Central memory CD8-positive, alpha-beta T cell (primary cell): ENCODE results near the gene ERC2.

ENCODE experiments used
- ATAC-seq: fragments of 150-1000 bp; cut with Tn5 transposase; replicated peaks from 2 replicates; pipeline ENCODE4 v1.10.0; 2022; ENCODE audit warnings: mild to moderate bottlenecking, moderate FRiP score, moderate number of reproducible peaks; ENCODE audit not compliant: poor library complexity, severe bottlenecking; ENCODE audit errors: extremely low read depth
- DNase-seq, 2 donors: peaks; one replicate each; pipeline ENCODE4 v3.0.0; 2021; ENCODE audit warnings: low spot score in 2 of 2
- H3K27ac Mint-ChIP-seq: one replicate; pipeline ENCODE4 v1.8.0; 2022; ENCODE audit warnings: low read depth, mild to moderate bottlenecking, moderate library complexity, mixed read lengths
- H3K27me3 Mint-ChIP-seq: one replicate; pipeline ENCODE4 v1.8.0; 2022; ENCODE audit warnings: mixed read lengths
- H3K36me3 Mint-ChIP-seq: one replicate; pipeline ENCODE4 v1.8.0; 2022; ENCODE audit warnings: mild to moderate bottlenecking, moderate library complexity, mixed read lengths; ENCODE audit not compliant: insufficient read depth
- H3K4me1 Mint-ChIP-seq: one replicate; pipeline ENCODE4 v1.8.0; 2022; ENCODE audit warnings: mixed read lengths
- H3K4me3 Mint-ChIP-seq: one replicate; pipeline ENCODE4 v1.8.0; 2022; ENCODE audit warnings: mild to moderate bottlenecking, moderate library complexity, mixed read lengths
- H3K9me3 Mint-ChIP-seq: one replicate; pipeline ENCODE4 v1.8.0; 2022; ENCODE audit warnings: mixed read lengths

Gene ERC2

GRCh38 chr3:56422316-56422715 lies 46.0 kb downstream of the ERC2 start:
- H3K27me3 Mint-ChIP-seq, result peaks cover 51% of the 10 kb centered on the region
- no peaks in the 10 kb centered on the region for H3K9me3 Mint-ChIP-seq
- no peak overlapping the region for H3K27ac Mint-ChIP-seq
- H3K4me1 Mint-ChIP-seq, result peaks cover 7% of the 10 kb centered on the region
- no peak for ATAC-seq
- no peaks in the 10 kb centered on the region for H3K36me3 Mint-ChIP-seq
- H3K4me3 Mint-ChIP-seq, result no peak overlapping the region
- no peak for DNase-seq

- Mint-ChIP-seq H3K4me3 (no peak overlapping the region), H3K9me3 (peaks cover 5% of the 10 kb centered on the region), H3K36me3 (no peaks in the 10 kb centered on the region), H3K4me1 (peaks cover 7% of the 10 kb centered on the region), H3K27ac (no peak overlapping the region), H3K27me3 (peaks cover 49% of the 10 kb centered on the region)
- no peak for DNase-seq
- no peak for ATAC-seq
Measured at GRCh38 chr3:56421205-56421604, 47.1 kb downstream of the ERC2 start.

- H3K4me3 Mint-ChIP-seq, result no peak overlapping the region
- no peaks in the 10 kb centered on the region for H3K36me3 Mint-ChIP-seq
- DNase-seq, result no peak
- H3K27ac Mint-ChIP-seq, result no peak overlapping the region
- ATAC-seq, result no peak
- H3K4me1 Mint-ChIP-seq, result no peaks in the 10 kb centered on the region
- peaks cover 50% of the 10 kb centered on the region for H3K27me3 Mint-ChIP-seq
- peaks cover 5% of the 10 kb centered on the region for H3K9me3 Mint-ChIP-seq
Measured at GRCh38 chr3:56415652-56416051, 52.6 kb downstream of the ERC2 start.

- H3K4me1 Mint-ChIP-seq, result no peaks in the 10 kb centered on the region
- H3K9me3 Mint-ChIP-seq, result peaks cover 5% of the 10 kb centered on the region
- no peak overlapping the region for H3K27ac Mint-ChIP-seq
- H3K36me3 Mint-ChIP-seq, result no peaks in the 10 kb centered on the region
- ATAC-seq (no peak), DNase-seq (no peak)
- H3K27me3 Mint-ChIP-seq, result peaks cover 50% of the 10 kb centered on the region
- no peak overlapping the region for H3K4me3 Mint-ChIP-seq
Measured at GRCh38 chr3:56413911-56414310, 54.4 kb downstream of the ERC2 start.

GRCh38 chr3:56411166-56411565 lies 57.1 kb downstream of the ERC2 start:
- DNase-seq (no peak), ATAC-seq (no peak)
- Mint-ChIP-seq H3K27me3 (peaks cover 40% of the 10 kb centered on the region), H3K4me1 (no peaks in the 10 kb centered on the region), H3K27ac (no peak overlapping the region), H3K4me3 (no peak overlapping the region), H3K9me3 (no peaks in the 10 kb centered on the region), H3K36me3 (no peaks in the 10 kb centered on the region)

GRCh38 chr3:56410576-56410975 lies 57.7 kb downstream of the ERC2 start:
- Mint-ChIP-seq H3K27ac (no peak overlapping the region), H3K4me1 (no peaks in the 10 kb centered on the region), H3K36me3 (no peaks in the 10 kb centered on the region), H3K27me3 (peaks cover 35% of the 10 kb centered on the region), H3K4me3 (no peak overlapping the region), H3K9me3 (no peaks in the 10 kb centered on the region)
- DNase-seq, result no peak
- no peak for ATAC-seq

- no peaks in the 10 kb centered on the region for H3K4me1 Mint-ChIP-seq
- H3K27ac Mint-ChIP-seq, result no peak overlapping the region
- no peak for DNase-seq
- H3K4me3 Mint-ChIP-seq, result no peak overlapping the region
- no peaks in the 10 kb centered on the region for H3K9me3 Mint-ChIP-seq
- H3K27me3 Mint-ChIP-seq, result peaks cover 42% of the 10 kb centered on the region
- no peak for ATAC-seq
- H3K36me3 Mint-ChIP-seq, result no peaks in the 10 kb centered on the region
Measured at GRCh38 chr3:56409790-56410189, 58.5 kb downstream of the ERC2 start.

- DNase-seq, result no peak
- peaks cover 36% of the 10 kb centered on the region for H3K27me3 Mint-ChIP-seq
- no peak overlapping the region for H3K4me3 Mint-ChIP-seq
- ATAC-seq, result no peak
- no peak overlapping the region for H3K27ac Mint-ChIP-seq
- no peaks in the 10 kb centered on the region for H3K36me3 Mint-ChIP-seq
- H3K9me3 Mint-ChIP-seq, result no peaks in the 10 kb centered on the region
- no peaks in the 10 kb centered on the region for H3K4me1 Mint-ChIP-seq
Measured at GRCh38 chr3:56408761-56409196, 59.5 kb downstream of the ERC2 start.

- ATAC-seq (no peak), DNase-seq (no peak)
- Mint-ChIP-seq H3K27me3 (peaks cover 35% of the 10 kb centered on the region), H3K27ac (no peak overlapping the region), H3K36me3 (no peaks in the 10 kb centered on the region), H3K4me1 (no peaks in the 10 kb centered on the region), H3K4me3 (no peak overlapping the region), H3K9me3 (no peaks in the 10 kb centered on the region)
Measured at GRCh38 chr3:56406826-56407515, 61.3 kb downstream of the ERC2 start.

GRCh38 chr3:56404884-56405283 lies 63.4 kb downstream of the ERC2 start:
- H3K27ac Mint-ChIP-seq, result no peak overlapping the region

GRCh38 chr3:56398659-56399058 lies 69.6 kb downstream of the ERC2 start:
- peaks cover 3% of the 10 kb centered on the region for H3K36me3 Mint-ChIP-seq
- no peak overlapping the region for H3K27ac Mint-ChIP-seq
- DNase-seq, result no peak
- ATAC-seq, result no peak
- H3K27me3 Mint-ChIP-seq, result peaks cover 53% of the 10 kb centered on the region
- H3K9me3 Mint-ChIP-seq, result no peaks in the 10 kb centered on the region
- no peaks in the 10 kb centered on the region for H3K4me1 Mint-ChIP-seq
- no peak overlapping the region for H3K4me3 Mint-ChIP-seq

More at GRCh38 chr3:56404884-56405283, 63.4 kb downstream of the ERC2 start:
- Mint-ChIP-seq H3K4me1 (no peaks in the 10 kb centered on the region), H3K4me3 (no peak overlapping the region), H3K9me3 (no peaks in the 10 kb centered on the region), H3K36me3 (no peaks in the 10 kb centered on the region), H3K27me3 (peaks cover 37% of the 10 kb centered on the region)
- no peak for DNase-seq
- ATAC-seq, result no peak

GRCh38 chr3:56397798-56398197 lies 70.5 kb downstream of the ERC2 start:
- Mint-ChIP-seq H3K27ac (no peak overlapping the region), H3K36me3 (peaks cover 3% of the 10 kb centered on the region), H3K4me3 (no peak overlapping the region), H3K9me3 (no peaks in the 10 kb centered on the region), H3K27me3 (peaks cover 58% of the 10 kb centered on the region), H3K4me1 (no peaks in the 10 kb centered on the region)
- DNase-seq (no peak), ATAC-seq (no peak)

GRCh38 chr3:56389183-56389830 lies 79.0 kb downstream of the ERC2 start:
- H3K36me3 Mint-ChIP-seq, result no peaks in the 10 kb centered on the region
- H3K9me3 Mint-ChIP-seq, result peaks cover 6% of the 10 kb centered on the region
- ATAC-seq, result no peak
- no peak for DNase-seq
- no peaks in the 10 kb centered on the region for H3K4me1 Mint-ChIP-seq
- H3K4me3 Mint-ChIP-seq, result no peak overlapping the region
- peaks cover 54% of the 10 kb centered on the region for H3K27me3 Mint-ChIP-seq
- no peak overlapping the region for H3K27ac Mint-ChIP-seq
